Activated CD4-positive, alpha-beta T cell treated with anti-CD3 and anti-CD28 coated beads for 36 hours (primary cell): ENCODE data around the gene CLEC19A. TPM values are rescaled to one million over a fixed set of nuclear protein-coding genes. Genes with fewer than 3 reads are reported as not detected.
"Not testable (repeated sequence)": the region's sequence is repeated elsewhere in the genome, so short reads cannot be mapped to it uniquely, and the experiment has no call there.

ENCODE experiments used
- ATAC-seq: fragments of 200-7000 bp; cut with Tn5 transposase; one replicate; pipeline ENCODE4 v1.10.0; 2021; ENCODE audit warnings: mild to moderate bottlenecking, moderate library complexity
- CTCF ChIA-PET: fragments of 350-600 bp; sonication (Branson Sonifier 250); formaldehyde crosslinking; loops from one replicate; lab custom pipeline; 2021; ENCODE audit warnings: antibody characterized with exemption; lab: Charles Lee
- POLR2A ChIA-PET: fragments of 350-600 bp; sonication (Branson Sonifier 250); formaldehyde crosslinking; loops from one replicate; lab custom pipeline; 2021; ENCODE audit warnings: antibody characterized with exemption, inconsistent platforms; lab: Charles Lee
- DNase-seq: peaks from one replicate; pipeline ENCODE4 v3.0.0-alpha.2; 2020
- H3K27ac Mint-ChIP-seq: one replicate; pipeline ENCODE4 v1.8.0; 2021; ENCODE audit warnings: mixed read lengths
- H3K27me3 Mint-ChIP-seq: one replicate; pipeline ENCODE4 v1.8.0; 2021; ENCODE audit warnings: mixed read lengths
- H3K36me3 Mint-ChIP-seq: one replicate; pipeline ENCODE4 v1.8.0; 2021; ENCODE audit warnings: low read depth, mixed read lengths
- H3K4me1 Mint-ChIP-seq: one replicate; pipeline ENCODE4 v1.8.0; 2021; ENCODE audit warnings: mixed read lengths
- H3K4me3 Mint-ChIP-seq: one replicate; pipeline ENCODE4 v1.8.0; 2021; ENCODE audit warnings: mild to moderate bottlenecking, moderate library complexity, mixed read lengths
- H3K9me3 Mint-ChIP-seq: one replicate; pipeline ENCODE4 v1.8.0; 2021; ENCODE audit warnings: low read depth, mixed read lengths
- intact Hi-C, 2 experiments: fragments of 100-400 bp; cut with DNase I in 1 of 2; cut with micrococcal nuclease in 1 of 2; formaldehyde crosslinking; loops; one replicate each; pipeline versions ENCODE4 v1.14.2 to v1.15.1; 2022 to 2024; cut with DNase I, micrococcal nuclease
- total RNA-seq, 2 experiments: library from RNA; stranded (reverse); gene quantifications; one replicate each; pipeline ENCODE4 v1.2.3, GENCODE V29; 2021

CLEC19A gene
- total RNA-seq, 2 experiments from 2014 or later: not detected

DNA sequence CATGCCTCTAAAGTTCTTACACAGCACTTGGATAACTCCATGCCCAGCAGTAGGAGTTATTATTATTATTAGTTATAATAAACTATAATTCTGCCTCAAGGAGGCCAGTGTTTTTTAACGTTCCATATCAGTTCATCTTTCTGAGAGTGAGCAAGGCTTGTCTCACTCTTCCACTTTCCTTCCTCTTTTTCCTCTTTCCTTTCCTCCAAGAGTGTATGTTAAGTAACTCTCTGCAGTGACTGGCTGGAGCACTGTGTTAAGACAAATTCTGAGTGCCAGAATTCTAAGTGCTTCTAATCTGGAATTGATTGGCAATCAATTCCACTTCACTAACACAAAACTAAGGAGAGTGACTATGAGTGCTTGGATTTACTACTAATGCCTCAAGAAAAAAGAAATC lies 16.4 kb downstream of the CLEC19A start:
- ChIA-PET CTCF (no interaction called here), POLR2A (no interaction called here)
- Mint-ChIP-seq H3K27ac (no peak overlapping the region), H3K4me1 (no peaks in the 10 kb centered on the region), H3K9me3 (no peaks in the 10 kb centered on the region), H3K4me3 (no peak overlapping the region), H3K36me3 (no peaks in the 10 kb centered on the region), H3K27me3 (peaks cover 10% of the 10 kb centered on the region)
- DNase-seq: no peak
- intact Hi-C loops: no loop called here
- no peak for ATAC-seq

DNA sequence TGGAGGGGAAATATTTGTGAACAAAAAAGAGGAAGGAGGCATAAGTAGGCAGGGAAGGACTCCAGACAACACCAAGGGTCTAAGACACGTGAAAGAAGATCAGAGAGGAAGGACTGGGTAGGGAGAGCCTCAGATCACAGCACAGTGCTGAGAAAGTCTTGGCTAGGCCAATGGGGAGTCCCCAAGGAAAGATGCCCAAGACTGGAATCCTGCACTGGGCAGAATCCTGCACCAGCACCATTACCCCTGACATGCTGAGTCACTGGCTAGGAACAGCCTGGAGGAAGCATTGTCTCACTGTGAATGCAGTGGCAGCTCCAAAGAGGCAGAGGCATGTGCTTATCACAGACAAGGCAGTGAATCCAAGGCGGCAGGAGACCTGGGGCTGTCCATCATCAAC lies 19.2 kb downstream of the CLEC19A start:
- H3K27me3 Mint-ChIP-seq: peaks cover 10% of the 10 kb centered on the region
- no peaks in the 10 kb centered on the region for H3K4me1 Mint-ChIP-seq
- intact Hi-C loops: no loop called here
- no peak overlapping the region for H3K4me3 Mint-ChIP-seq
- ChIA-PET CTCF (no interaction called here), POLR2A (no interaction called here)
- no peaks in the 10 kb centered on the region for H3K36me3 Mint-ChIP-seq
- DNase-seq: no peak
- no peaks in the 10 kb centered on the region for H3K9me3 Mint-ChIP-seq
- ATAC-seq: no peak
- H3K27ac Mint-ChIP-seq: no peak overlapping the region

DNA sequence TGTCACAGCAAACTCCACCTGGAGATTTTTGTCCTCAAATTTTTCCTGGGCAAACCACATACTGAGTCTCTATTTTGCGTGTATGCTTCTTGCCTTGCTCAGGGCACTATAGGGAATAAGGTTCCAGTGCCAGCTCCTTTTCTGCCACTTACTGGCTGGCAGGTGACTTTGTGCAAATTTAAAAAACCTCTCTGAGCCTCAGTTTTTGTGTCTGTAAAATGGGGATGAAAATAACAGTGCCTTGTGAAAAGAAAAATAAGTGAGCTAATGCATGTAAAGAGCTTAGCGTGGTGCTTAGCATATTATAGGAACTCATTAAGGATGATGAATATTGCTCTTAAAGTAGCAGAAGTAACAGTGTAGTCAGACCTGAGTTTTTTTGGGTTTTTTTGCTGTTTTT lies 19.9 kb downstream of the CLEC19A start:
- Mint-ChIP-seq H3K27me3 (peaks cover 10% of the 10 kb centered on the region), H3K27ac (no peak overlapping the region), H3K4me3 (no peak overlapping the region), H3K4me1 (no peaks in the 10 kb centered on the region), H3K36me3 (no peaks in the 10 kb centered on the region), H3K9me3 (no peaks in the 10 kb centered on the region)
- CTCF ChIA-PET: no interaction called here
- ATAC-seq (no peak), DNase-seq (no peak)
- POLR2A ChIA-PET: no interaction called here
- intact Hi-C loops: no loop called here

DNA sequence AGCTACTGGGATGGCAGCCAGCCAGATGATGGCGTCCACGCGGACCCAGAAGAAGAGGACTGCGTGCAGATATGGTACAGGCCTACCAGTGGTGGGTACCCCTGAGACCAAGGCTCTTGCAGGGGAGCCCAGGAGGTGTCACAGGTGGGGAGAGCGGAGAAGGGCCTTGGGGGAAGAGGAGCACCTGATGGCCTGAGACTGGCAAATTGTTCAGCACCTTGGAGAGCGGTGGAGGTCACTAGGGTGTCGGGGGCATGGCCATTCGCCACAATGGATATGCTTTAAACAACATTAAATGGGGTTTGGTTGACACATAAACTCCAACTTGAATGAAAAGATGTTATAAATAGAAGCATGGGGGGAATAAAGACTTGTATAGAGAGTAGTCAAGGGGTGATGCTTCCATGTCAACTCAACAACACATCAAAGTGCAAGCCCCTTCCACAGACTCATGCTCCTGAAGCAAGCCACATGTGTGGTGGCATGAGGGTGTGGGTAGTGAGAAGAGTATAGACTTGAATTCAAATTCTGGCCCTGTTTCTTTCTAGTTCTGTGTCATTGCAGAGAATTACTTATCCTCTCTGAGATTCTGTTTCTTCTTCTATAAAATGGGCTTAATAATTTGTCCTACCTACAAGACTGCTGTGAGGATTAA lies 22.2 kb downstream of the CLEC19A start:
- POLR2A ChIA-PET: no interaction called here
- ATAC-seq: no peak
- no peaks in the 10 kb centered on the region for H3K4me1 Mint-ChIP-seq
- H3K27ac Mint-ChIP-seq: no peak overlapping the region
- intact Hi-C loops: no loop called here
- no peak overlapping the region for H3K4me3 Mint-ChIP-seq
- no peaks in the 10 kb centered on the region for H3K9me3 Mint-ChIP-seq
- peak; percentile 37 for DNase-seq
- CTCF ChIA-PET: no interaction called here
- H3K36me3 Mint-ChIP-seq: no peaks in the 10 kb centered on the region
- peaks cover 10% of the 10 kb centered on the region for H3K27me3 Mint-ChIP-seq

DNA sequence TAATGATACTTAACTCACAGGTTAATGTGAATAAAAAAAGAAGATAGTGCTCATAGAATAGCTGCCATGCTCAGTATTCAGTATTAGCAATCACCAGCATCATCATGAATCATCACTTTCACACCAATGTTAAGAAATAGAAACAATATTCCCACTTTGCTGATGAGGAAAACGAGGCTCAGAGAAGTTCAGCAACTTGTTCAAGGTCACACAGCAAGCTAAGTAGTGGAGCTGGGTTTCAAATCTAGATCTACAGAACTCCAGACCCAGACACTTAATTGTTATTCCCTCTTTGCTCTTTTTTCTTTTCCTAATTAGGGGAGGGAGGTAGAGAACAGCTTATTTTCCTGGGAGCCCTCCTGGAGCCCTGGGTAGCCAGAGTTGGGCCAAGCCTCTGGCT lies 22.9 kb downstream of the CLEC19A start:
- no peak overlapping the region for H3K4me3 Mint-ChIP-seq
- peaks cover 8% of the 10 kb centered on the region for H3K27me3 Mint-ChIP-seq
- no peaks in the 10 kb centered on the region for H3K36me3 Mint-ChIP-seq
- ChIA-PET POLR2A (no interaction called here), CTCF (interaction anchor here (0.7 kb wide), 1 partner anchor 153 kb away, joined by 3 read pairs; no protein-coding TSS in a partner anchor)
- no peak for ATAC-seq
- intact Hi-C loops: no loop called here
- no peak for DNase-seq
- no peaks in the 10 kb centered on the region for H3K4me1 Mint-ChIP-seq
- H3K9me3 Mint-ChIP-seq: no peaks in the 10 kb centered on the region
- no peak overlapping the region for H3K27ac Mint-ChIP-seq

DNA sequence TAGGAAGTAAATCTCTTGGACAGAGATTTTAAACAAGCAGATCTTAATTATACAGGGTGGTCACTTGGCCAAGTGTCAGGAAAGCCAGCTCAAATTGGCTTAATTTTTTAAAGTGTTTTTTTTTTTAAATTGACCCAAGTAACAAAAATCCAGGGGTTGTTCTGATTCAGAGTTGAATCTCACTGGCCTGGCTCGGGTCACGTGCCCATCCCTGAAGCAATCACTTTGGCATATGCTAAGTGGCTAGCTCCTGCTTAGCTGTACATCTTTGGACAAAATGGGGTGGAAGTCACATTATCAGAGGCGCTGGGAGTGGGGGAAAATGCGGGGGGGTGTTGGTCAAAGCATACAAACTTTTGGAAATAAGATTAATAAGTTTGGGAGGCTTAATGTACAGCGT lies 23.6 kb downstream of the CLEC19A start:
- CTCF ChIA-PET: interaction anchor here (0.7 kb wide), 1 partner anchor 152 kb away, joined by 3 read pairs; no protein-coding TSS in a partner anchor
- intact Hi-C loops: no loop called here
- H3K4me1 Mint-ChIP-seq: no peaks in the 10 kb centered on the region
- ATAC-seq (no peak), DNase-seq (no peak)
- POLR2A ChIA-PET: no interaction called here
- no peak overlapping the region for H3K27ac Mint-ChIP-seq
- no peak overlapping the region for H3K4me3 Mint-ChIP-seq
- H3K27me3 Mint-ChIP-seq: peaks cover 6% of the 10 kb centered on the region
- H3K36me3 Mint-ChIP-seq: no peaks in the 10 kb centered on the region
- no peaks in the 10 kb centered on the region for H3K9me3 Mint-ChIP-seq

DNA sequence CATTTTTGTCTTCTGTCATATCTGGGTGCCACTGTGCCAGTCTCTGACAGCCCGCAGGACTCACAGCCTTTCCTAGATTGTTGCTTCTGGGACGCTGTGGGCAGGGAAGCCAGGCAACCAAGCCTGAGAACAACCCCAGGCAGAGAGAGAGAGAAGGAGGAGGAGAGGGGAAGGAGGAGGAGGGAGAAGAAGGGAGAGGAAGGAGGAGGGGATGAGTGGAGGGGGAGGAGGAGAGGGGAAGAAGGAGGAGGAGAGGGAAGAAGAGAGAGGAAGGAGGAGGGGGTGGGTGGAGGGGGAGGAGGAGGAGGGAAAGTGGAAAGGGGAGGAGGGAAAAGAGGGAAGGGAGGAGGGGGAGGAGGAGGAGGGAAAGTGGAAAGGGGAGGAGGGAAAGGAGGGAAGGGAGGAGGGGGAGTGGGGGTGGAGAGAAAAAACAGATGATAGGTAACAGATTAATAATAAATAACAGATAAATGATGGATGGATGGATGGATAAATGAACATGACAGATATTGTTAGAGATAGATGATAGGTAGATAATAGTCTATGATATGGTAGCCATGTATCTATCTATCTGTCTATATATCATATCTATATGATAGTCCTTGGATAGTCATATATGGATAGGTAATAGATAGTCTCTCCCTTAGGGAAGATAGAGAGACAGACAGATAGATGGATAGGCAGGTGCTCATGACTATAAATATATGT lies 29.3 kb downstream of the CLEC19A start:
- Mint-ChIP-seq H3K4me1 (no peaks in the 10 kb centered on the region), H3K9me3 (no peaks in the 10 kb centered on the region), H3K27ac (no peak overlapping the region), H3K4me3 (no peak overlapping the region), H3K27me3 (no peaks in the 10 kb centered on the region), H3K36me3 (no peaks in the 10 kb centered on the region)
- intact Hi-C loops: no loop called here
- CTCF ChIA-PET: interaction anchor here (0.6 kb wide), 1 partner anchor 65 kb away, joined by 3 read pairs; no protein-coding TSS in a partner anchor
- POLR2A ChIA-PET: no interaction called here
- no peak for ATAC-seq
- DNase-seq: no peak

DNA sequence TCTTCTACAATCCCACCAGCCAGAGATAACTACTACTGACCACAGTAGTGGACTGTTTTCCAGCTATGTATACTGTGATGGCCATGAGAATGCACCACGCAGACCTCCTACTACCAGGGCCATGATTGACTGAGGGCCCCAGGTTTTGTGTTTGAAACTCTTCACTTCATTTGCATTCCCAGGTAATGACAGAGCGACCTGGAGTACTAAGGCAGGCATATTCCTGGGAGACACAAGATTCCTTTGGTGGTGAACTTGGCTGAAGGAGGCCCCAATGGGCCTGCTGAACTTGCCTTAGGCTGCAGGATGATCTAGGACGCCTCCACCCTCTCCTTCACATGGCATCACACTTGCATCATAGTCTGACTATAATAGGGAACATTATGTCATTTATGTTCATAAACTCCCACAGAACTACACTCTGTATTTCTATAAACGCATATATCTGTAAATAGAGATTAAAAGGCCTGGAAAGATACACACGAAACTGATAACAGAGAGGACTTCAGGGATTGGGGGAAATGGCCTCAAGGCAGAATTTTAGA lies 30.4 kb downstream of the CLEC19A start:
- no peaks in the 10 kb centered on the region for H3K4me1 Mint-ChIP-seq

DNA sequence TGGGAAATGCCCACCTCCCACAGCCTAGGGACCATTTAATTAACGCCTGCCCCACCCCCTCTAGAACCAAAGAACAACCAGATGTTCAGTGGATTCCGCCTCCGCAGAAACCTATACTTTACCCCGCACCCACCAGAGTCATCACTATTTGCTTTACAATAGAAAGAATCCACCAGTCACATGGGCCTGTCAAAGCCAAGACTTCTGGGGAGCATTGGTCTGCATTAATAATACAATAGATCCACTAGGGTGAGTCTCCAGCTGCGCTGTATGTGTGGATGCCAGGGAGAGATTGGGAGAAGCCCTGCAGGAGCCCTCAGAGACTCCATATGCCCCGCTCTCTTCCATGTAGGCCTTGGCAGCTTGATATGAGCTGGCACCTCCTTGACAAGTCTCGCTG lies 31.3 kb downstream of the CLEC19A start:
- Mint-ChIP-seq H3K4me1 (no peaks in the 10 kb centered on the region), H3K9me3 (no peaks in the 10 kb centered on the region), H3K27ac (no peak overlapping the region), H3K36me3 (no peaks in the 10 kb centered on the region), H3K27me3 (no peaks in the 10 kb centered on the region), H3K4me3 (no peak overlapping the region)
- DNase-seq (no peak), ATAC-seq (no peak)
- ChIA-PET POLR2A (no interaction called here), CTCF (no interaction called here)
- intact Hi-C loops: no loop called here

More for the DNA sequence above, 30.4 kb downstream of the CLEC19A start:
- POLR2A ChIA-PET: no interaction called here
- no peak for ATAC-seq
- no peaks in the 10 kb centered on the region for H3K27me3 Mint-ChIP-seq
- CTCF ChIA-PET: no interaction called here
- intact Hi-C loops: no loop called here
- DNase-seq: no peak
- H3K9me3 Mint-ChIP-seq: no peaks in the 10 kb centered on the region
- H3K27ac Mint-ChIP-seq: no peak overlapping the region
- H3K36me3 Mint-ChIP-seq: no peaks in the 10 kb centered on the region
- H3K4me3 Mint-ChIP-seq: no peak overlapping the region

DNA sequence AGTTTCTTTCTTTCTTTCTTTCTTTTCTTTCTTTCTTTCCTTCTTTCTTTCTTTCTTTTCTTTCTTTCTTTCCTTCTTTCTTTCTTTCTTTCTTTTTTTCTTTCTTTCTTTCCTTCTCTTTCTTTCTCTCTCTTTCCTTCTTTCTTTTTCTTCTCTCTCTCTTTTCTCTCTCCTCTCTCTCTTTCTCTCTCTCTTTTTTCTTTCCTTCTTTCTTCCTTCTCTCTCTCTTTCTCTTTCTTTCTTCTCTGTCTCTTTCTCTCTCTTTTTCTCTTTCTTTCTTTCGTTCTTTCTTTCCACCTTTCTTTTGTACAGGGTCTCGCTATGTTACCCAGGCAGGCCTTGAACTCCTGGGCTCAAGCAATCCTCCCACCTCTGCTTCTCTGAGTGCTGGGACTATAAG lies 35.7 kb downstream of the CLEC19A start:
- DNase-seq, H3K9me3 Mint-ChIP-seq, POLR2A ChIA-PET, H3K4me3 Mint-ChIP-seq, H3K27ac Mint-ChIP-seq, intact Hi-C loops, H3K36me3 Mint-ChIP-seq, ATAC-seq, CTCF ChIA-PET, H3K27me3 Mint-ChIP-seq, H3K4me1 Mint-ChIP-seq: not testable (repeated sequence)

DNA sequence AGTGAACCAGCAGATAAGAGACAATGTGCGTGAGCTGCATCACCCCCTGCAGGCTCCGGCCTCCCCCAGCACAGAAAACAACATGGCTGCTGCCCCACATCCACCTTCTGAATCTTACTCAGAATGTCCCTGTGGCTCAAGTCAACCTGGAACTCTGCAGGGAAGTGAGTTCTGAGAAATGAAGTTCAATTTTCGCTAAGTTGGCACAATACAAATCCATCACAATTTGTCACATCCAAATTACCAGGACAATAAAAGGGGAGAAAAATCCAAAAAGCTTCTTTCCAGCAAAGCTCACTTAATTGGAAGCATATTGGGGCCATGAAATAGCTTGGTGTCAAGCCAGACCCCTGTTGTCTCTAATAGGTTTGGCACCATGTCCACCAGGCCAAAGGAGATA lies 38.1 kb downstream of the CLEC19A start:
- ATAC-seq: no peak
- no peaks in the 10 kb centered on the region for H3K4me1 Mint-ChIP-seq
- H3K9me3 Mint-ChIP-seq: no peaks in the 10 kb centered on the region

DNA sequence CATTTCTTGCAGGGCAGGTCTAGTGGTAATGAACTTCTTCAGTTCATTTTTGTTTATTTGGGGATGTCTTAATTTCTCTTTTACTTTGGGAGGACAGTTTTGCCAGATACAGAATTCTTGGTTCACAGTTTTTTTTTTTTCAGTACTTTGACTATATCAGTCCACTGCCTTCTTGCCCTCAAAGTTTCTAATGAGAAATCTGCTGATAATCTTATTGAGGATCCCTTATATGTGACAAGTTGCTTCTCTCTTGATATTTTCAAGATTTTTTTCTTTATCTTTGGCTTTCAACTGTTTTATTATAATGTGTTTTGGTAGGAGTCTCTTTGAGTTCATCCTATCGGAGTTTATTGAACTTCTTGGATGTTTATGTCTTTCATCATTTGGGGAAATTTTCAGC lies 42.8 kb downstream of the CLEC19A start:
- Mint-ChIP-seq H3K4me3 (no peak overlapping the region), H3K27ac (no peak overlapping the region), H3K27me3 (peaks cover 6% of the 10 kb centered on the region), H3K9me3 (no peaks in the 10 kb centered on the region), H3K36me3 (no peaks in the 10 kb centered on the region), H3K4me1 (no peaks in the 10 kb centered on the region)
- ChIA-PET CTCF (no interaction called here), POLR2A (no interaction called here)
- DNase-seq (no peak), ATAC-seq (no peak)
- intact Hi-C loops: no loop called here

More for the DNA sequence above, 38.1 kb downstream of the CLEC19A start:
- H3K36me3 Mint-ChIP-seq: no peaks in the 10 kb centered on the region
- ChIA-PET POLR2A (no interaction called here), CTCF (no interaction called here)
- H3K4me3 Mint-ChIP-seq: no peak overlapping the region
- peaks cover 3% of the 10 kb centered on the region for H3K27me3 Mint-ChIP-seq
- intact Hi-C loops: no loop called here
- no peak overlapping the region for H3K27ac Mint-ChIP-seq
- no peak for DNase-seq
